ENCODE results near the gene ITPR2. TPM values are rescaled to one million over a fixed set of nuclear protein-coding genes. Genes with fewer than 3 reads are reported as not detected.
"Not testable (repeated sequence)": the region's sequence is repeated elsewhere in the genome, so short reads cannot be mapped to it uniquely, and the experiment has no call there.

Gene ITPR2
- total and polyA plus RNA-seq, 4 donors: 11.7 to 93.3 (median 35.4) TPM

DNA sequence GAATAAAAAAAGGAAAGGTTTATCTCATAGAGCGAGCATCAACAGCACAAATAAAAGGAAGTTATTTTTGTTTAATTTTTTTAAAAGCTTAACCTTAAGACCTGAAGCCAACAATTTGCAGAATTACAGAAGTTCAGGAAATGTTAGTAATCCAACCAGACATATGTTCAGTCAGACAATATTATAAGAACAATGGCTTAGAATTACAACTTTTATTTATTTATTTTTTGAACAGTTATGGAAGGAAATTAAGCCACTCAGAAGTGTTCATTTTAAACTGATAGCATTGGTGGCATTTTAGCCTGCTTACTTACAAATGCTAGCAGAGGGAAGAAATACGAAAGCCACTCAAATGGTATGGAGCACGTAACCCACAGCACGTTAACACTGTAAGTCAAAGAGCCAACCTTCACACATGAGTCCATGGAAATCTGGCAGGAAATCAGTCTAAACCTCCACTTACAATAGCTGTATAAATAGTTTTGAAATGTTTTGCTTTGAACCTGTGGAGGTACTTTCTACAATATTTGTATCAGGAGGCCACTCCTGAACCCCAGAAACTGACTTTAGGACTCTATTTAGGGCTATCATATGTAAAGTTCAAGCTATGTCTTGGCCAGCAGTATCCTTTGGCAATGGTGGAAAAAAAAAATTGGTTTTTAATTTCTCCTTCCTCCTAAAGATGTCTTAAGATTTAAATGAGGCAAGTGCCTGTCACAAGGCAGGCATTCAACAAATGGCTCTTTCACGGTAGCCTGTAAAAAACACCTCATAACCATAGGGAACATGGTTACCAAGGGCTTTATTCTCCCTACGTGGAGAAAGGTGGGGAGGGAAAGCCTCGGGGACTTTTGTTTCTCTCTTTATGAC lies 102.3 kb downstream of the ITPR2 start (continued):
- TF ChIP-seq, protein P1, sequence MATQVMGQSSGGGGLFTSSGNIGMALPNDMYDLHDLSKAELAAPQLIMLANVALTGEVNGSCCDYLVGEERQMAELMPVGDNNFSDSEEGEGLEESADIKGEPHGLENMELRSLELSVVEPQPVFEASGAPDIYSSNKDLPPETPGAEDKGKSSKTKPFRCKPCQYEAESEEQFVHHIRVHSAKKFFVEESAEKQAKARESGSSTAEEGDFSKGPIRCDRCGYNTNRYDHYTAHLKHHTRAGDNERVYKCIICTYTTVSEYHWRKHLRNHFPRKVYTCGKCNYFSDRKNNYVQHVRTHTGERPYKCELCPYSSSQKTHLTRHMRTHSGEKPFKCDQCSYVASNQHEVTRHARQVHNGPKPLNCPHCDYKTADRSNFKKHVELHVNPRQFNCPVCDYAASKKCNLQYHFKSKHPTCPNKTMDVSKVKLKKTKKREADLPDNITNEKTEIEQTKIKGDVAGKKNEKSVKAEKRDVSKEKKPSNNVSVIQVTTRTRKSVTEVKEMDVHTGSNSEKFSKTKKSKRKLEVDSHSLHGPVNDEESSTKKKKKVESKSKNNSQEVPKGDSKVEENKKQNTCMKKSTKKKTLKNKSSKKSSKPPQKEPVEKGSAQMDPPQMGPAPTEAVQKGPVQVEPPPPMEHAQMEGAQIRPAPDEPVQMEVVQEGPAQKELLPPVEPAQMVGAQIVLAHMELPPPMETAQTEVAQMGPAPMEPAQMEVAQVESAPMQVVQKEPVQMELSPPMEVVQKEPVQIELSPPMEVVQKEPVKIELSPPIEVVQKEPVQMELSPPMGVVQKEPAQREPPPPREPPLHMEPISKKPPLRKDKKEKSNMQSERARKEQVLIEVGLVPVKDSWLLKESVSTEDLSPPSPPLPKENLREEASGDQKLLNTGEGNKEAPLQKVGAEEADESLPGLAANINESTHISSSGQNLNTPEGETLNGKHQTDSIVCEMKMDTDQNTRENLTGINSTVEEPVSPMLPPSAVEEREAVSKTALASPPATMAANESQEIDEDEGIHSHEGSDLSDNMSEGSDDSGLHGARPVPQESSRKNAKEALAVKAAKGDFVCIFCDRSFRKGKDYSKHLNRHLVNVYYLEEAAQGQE (IDR thresholded peaks at IDR 0.05): no peak

DNA sequence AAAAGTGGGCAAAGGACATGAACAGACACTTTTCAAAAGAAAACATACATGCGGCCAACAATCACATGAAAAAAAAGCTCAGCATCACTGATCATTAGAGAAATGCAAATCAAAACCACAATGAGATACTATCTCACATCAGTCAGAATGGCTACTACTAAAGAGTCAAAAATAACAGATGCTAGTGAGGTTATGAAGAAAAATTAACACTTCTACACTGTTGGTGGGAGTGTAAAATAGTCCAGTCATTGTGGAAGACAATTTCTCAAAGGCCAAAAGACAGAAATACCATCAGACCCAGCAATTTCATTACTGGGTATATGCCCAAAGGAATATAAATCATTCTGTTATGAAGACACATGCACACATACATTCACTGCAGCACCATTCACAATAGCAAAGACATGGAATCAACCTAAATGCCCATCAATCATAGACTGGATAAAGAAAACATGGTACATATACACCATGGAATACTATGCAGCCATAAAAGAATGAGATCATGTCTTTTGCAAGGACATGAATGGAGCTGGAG lies 103.8 kb downstream of the ITPR2 start:
- not testable (repeated sequence) for H3K9me3 ChIP-seq (ENCODE audit: control insufficient read depth in 4 of 4, low read length in 3 of 4); H3K36me3 ChIP-seq (ENCODE audit: control insufficient read depth in 4 of 4, insufficient read depth in 3 of 4, low read depth in 1 of 4, low read length in 3 of 4); DNase-seq (ENCODE audit: low spot score); H3K4me3 ChIP-seq (ENCODE audit: low read depth in 1 of 3, low read length in 3 of 3); H3K27me3 ChIP-seq (ENCODE audit: control insufficient read depth in 4 of 4, insufficient read depth in 4 of 4, low read length in 3 of 4); H3K9ac ChIP-seq (ENCODE audit: low read depth in 1 of 2, low read length in 2 of 2); H3K27ac ChIP-seq (ENCODE audit: low read depth in 1 of 2, low read length in 2 of 2)
- H3K4me1 ChIP-seq (ENCODE audit: control insufficient read depth in 4 of 4, insufficient read depth in 4 of 4, low read length in 3 of 4): peaks cover 17 to 67% (median 47%) of the 10 kb centered on the region in 4 donors
- 43% methylated on average over 1 of the region's 1 CpG for WGBS

DNA sequence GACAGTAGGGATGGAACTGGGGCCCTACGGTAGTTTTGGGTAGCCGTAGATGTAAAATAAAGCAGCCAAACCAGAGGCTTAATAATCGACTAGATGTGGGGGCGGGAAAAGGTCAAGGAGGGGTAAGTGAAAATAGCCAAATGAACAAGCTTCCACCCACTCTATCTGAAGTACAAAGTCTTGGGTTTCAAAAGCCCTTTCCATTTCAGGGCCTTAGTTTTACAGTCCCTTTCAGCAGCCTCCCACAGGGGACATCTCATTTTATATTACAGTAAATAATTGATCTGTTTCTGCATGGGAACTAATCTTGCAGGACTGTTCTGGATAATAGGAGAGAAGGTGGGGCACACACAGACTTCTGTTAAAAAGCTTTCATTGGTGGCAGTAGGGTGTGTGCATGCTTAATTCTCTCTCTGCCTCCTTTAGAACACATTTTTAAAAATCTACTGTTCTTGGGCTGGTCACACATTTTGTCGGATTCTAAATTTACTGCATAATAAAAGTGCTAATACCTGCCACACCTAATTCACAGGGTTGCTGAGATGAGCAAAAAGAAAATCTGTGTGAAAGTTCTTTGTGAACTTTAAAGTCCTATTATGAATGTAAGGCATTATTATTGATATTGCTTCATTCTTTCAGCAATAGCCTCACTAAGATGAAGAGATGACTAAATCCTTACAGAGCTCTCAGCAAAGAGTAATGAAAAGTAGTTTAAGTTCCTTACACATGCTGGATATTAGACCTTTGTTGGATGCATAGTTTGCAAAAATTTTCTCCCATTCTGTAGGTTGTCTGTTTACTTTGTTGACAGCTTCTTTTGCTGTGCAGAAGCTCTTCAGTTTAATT lies 104.6 kb downstream of the ITPR2 start:
- Histone ChIP-seq H3K4me3 (ENCODE audit: low read depth in 1 of 3, low read length in 3 of 3) (no peak overlapping the region), H3K27me3 (ENCODE audit: control insufficient read depth in 4 of 4, insufficient read depth in 4 of 4, low read length in 3 of 4) (no peaks in the 10 kb centered on the region), H3K27ac (ENCODE audit: low read depth in 1 of 2, low read length in 2 of 2) (peak overlapping the region; percentile 78 to 79), H3K4me1 (ENCODE audit: control insufficient read depth in 4 of 4, insufficient read depth in 4 of 4, low read length in 3 of 4) (peaks cover 16 to 64% (median 40%) of the 10 kb centered on the region in 4 donors), H3K36me3 (ENCODE audit: control insufficient read depth in 4 of 4, insufficient read depth in 3 of 4, low read depth in 1 of 4, low read length in 3 of 4) (peaks cover 0 to 3% (median 0%) of the 10 kb centered on the region in 4 donors), H3K9me3 (ENCODE audit: control insufficient read depth in 4 of 4, low read length in 3 of 4) (no peaks in the 10 kb centered on the region), H3K9ac (ENCODE audit: low read depth in 1 of 2, low read length in 2 of 2) (no peak overlapping the region)
- 31% methylated on average over 5 of the region's 5 CpGs for WGBS
- DNase-seq (ENCODE audit: low spot score): no peak
- TF ChIP-seq HNF4A (conservative IDR thresholded peaks at IDR 0.05): peak; percentile 74 to 76
- peak; percentile 50 for TF ChIP-seq SP1 (IDR thresholded peaks at IDR 0.05)
- TF ChIP-seq RAD21 (IDR thresholded peaks at IDR 0.05): no peak
- TF ChIP-seq YY1 (IDR thresholded peaks at IDR 0.05): peak; percentile 46
- TF ChIP-seq NR2F2 (IDR thresholded peaks at IDR 0.05): no peak
- TF ChIP-seq HNF4G (IDR thresholded peaks at IDR 0.05): peak; percentile 33
- TF ChIP-seq, protein P2, sequence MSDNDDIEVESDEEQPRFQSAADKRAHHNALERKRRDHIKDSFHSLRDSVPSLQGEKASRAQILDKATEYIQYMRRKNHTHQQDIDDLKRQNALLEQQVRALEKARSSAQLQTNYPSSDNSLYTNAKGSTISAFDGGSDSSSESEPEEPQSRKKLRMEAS (IDR thresholded peaks at IDR 0.05): peak; percentile 39
- peak; percentile 68 to 84 for TF ChIP-seq RXRA (IDR thresholded peaks at IDR 0.05)
- TF ChIP-seq, protein P3, sequence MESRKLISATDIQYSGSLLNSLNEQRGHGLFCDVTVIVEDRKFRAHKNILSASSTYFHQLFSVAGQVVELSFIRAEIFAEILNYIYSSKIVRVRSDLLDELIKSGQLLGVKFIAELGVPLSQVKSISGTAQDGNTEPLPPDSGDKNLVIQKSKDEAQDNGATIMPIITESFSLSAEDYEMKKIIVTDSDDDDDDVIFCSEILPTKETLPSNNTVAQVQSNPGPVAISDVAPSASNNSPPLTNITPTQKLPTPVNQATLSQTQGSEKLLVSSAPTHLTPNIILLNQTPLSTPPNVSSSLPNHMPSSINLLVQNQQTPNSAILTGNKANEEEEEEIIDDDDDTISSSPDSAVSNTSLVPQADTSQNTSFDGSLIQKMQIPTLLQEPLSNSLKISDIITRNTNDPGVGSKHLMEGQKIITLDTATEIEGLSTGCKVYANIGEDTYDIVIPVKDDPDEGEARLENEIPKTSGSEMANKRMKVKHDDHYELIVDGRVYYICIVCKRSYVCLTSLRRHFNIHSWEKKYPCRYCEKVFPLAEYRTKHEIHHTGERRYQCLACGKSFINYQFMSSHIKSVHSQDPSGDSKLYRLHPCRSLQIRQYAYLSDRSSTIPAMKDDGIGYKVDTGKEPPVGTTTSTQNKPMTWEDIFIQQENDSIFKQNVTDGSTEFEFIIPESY (IDR thresholded peaks at IDR 0.05): no peak
- TF ChIP-seq, protein P1 (IDR thresholded peaks at IDR 0.05): peak; percentile 38
- TF ChIP-seq FOXA2 (IDR thresholded peaks at IDR 0.05): no peak
- TF ChIP-seq GABPA (IDR thresholded peaks at IDR 0.05 in 1 of 2, conservative IDR thresholded peaks at IDR 0.05 in 1 of 2): no peak
- no peak for TF ChIP-seq TAF1 (conservative IDR thresholded peaks at IDR 0.05)
- peak in 1 of 2 donors; percentile 8 for TF ChIP-seq JUND (IDR thresholded peaks at IDR 0.05)
- no peak for TF ChIP-seq FOXA1 (IDR thresholded peaks at IDR 0.05)
- TF ChIP-seq, protein P4, sequence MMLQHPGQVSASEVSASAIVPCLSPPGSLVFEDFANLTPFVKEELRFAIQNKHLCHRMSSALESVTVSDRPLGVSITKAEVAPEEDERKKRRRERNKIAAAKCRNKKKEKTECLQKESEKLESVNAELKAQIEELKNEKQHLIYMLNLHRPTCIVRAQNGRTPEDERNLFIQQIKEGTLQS (IDR thresholded peaks at IDR 0.05): no peak
